NCI-H1092 treated with DMSO at 0.1 percent for 48 hours (cell line): Measurements from ENCODE around the gene KLRF2.

Source experiments
- DNase-seq: peaks from one replicate; lab custom pipeline; 2025; lab: John Stamatoyannopoulos, UW

The KLRF2 gene

DNA sequence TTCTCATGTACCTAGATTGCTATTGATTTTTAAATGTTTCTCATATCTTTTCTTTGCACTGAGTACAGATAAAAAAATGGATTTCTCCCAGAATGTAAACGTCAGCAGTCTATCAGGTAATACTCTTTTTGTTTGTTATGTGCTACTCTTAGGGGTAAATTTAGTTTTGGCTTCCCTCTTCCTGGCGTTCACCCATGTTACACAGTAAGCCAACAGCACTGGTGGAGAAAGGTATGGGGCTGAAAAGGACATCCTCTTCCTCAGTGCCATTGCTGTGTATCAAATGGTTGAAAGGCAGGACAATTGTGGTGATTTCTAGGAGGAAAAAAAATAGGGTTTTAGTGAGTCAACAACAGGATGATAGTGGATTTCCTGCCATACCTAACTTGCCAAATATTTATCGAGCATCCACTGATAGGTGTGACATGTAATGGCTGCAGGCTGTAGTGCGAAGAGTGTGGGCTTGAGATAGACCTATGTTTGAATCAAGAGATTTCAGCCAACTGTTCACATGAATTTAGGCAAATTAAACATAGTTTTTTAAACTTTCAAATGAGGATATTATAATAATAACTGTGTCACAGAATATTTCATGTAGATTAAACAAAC, 7.5 kb downstream of the KLRF2 start:
- DNase-seq: no peak

GRCh38 chr12:9895215-9895971, 14.1 kb downstream of the KLRF2 start:
- DNase-seq: no peak

- DNase-seq: no peak
These were observed 16.2 kb downstream of the KLRF2 start for GRCh38 chr12:9897535-9897934.

DNA sequence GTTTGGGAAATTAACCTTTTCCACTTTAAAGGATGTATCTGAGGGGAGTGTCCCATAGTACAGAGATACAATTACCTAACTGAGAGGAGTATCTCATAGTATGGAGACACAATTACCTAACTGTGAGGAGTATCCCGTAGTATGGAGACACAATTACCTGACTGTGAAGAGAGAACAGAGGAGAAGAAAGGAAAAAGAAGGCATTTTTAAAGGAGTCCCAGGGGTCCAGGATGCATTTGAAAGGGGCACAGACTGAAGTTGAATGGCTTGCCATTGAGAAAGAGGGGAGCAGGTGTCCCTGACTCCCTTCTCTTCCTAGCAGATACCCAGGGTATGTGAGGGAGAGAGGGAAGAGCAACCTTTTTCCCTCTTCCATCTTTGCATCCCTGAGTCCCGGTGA, 17.9 kb downstream of the KLRF2 start:
- DNase-seq: no peak

DNA sequence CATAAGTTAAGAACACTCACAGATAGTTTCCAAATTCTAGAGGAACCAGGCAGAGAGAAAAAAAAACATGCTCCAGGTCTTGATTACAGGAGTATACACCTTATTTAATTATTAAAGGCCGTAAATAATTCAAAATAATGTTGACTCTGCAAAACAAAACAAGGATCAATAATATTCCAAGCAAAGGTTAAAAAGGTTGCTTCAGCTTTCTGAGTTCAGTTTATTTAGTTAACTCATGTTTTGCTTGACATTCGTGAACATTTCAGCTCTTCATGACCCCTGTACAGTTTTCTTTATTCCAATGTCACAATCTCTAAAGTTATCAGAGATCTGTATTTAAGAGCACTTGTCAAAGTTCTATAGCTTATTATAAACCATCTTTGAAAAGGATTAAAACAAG, 19.6 kb downstream of the KLRF2 start:
- DNase-seq: no peak

- no peak for DNase-seq
These were observed 21.4 kb downstream of the KLRF2 start for GRCh38 chr12:9902539-9903228.

GRCh38 chr12:9906873-9907272, 25.6 kb downstream of the KLRF2 start:
- DNase-seq: no peak

GRCh38 chr12:9907769-9908168, 26.5 kb downstream of the KLRF2 start:
- DNase-seq: no peak

GRCh38 chr12:9908350-9908749, 27.1 kb downstream of the KLRF2 start:
- DNase-seq: no peak

GRCh38 chr12:9909724-9910123, 28.4 kb downstream of the KLRF2 start:
- no peak for DNase-seq

DNA sequence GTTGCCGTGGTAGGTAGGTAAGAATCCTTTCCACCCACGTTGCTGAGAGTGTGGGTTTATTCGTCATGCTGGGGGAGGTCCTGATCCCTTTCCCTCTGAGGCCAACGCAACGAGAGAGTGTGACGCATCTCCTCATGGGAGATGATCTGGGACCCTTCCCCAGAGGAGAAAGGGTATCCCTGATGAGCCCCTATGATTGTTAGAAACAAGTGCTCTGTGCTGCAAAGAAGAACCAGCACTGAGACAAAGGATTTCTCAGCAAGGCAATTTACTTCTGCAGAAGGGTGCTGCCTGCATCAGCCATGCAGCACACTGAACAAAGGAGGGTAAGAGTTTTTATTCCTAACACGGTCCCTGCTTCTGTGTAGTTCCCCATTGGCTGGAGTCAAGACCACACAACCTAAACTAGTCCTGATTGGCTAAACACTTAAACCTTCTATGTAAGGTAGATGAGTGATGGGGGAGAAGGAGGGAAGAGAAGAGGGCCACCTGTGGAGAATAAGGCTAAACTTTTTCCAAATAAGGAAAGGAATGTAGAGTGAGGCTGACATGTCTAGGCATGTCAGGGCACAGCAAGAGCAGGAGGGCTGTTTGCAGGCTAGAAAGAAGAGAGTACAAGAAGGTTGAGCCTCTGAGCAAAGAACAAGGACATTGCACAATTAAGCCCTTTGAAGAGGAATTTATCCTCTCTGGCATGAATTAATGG, 29.6 kb downstream of the KLRF2 start:
- DNase-seq: no peak

- DNase-seq: no peak
These were observed 30.4 kb downstream of the KLRF2 start for GRCh38 chr12:9911708-9912107.

GRCh38 chr12:9919443-9919842, 38.2 kb downstream of the KLRF2 start:
- DNase-seq: no peak

DNA sequence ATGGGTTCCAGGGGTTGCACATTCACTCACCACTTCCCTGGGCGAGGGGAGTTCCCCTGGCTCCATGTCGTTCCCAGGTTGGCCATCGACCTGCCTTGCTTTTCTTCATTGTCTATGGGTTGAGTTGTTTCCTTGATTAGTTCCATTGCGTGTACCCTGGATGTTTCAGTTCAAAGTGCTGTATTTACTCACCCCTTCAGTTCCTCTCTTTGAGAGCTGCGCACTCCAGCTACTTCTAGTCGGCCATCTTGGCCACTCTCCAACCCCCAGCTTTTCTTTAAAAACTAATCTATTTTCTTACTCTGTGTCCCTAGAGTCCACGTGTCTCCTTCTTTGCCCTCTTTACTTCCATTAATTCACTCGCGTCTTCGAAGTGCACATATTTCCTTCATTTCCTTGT, 39.2 kb downstream of the KLRF2 start:
- no peak for DNase-seq

GRCh38 chr12:9922429-9922828, 41.1 kb downstream of the KLRF2 start:
- DNase-seq: no peak

DNA sequence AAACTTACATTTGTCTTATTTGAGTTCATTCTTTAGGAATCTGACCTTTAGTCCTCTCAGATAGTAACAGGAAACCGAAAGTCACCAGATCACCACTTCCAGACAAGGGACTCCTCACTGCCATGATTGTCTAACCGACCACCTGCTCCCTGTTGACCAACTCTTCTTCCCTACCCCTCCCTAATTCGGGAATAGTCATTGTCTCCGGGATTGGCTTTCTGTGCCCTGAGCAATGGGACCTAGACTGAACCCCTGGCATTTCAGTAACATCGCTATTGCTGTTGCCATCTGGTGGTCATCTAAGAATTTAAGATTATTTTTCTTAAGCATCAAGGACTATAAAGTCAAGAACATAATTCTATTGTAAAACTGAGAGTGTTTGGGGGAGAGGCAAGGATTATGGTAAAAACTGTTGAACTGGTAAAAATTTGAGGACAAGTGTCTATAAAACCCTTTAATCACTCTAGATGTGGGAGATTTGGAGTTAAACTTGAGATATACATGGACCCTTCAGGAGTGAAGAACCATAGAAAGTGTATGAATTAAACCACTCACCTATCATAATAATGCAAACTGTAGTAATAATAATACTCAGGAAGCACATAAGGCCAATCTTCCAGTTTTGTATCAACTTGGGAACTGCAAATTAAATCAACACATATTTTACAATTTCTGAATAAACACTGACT, 44.6 kb downstream of the KLRF2 start:
- no peak for DNase-seq

DNA sequence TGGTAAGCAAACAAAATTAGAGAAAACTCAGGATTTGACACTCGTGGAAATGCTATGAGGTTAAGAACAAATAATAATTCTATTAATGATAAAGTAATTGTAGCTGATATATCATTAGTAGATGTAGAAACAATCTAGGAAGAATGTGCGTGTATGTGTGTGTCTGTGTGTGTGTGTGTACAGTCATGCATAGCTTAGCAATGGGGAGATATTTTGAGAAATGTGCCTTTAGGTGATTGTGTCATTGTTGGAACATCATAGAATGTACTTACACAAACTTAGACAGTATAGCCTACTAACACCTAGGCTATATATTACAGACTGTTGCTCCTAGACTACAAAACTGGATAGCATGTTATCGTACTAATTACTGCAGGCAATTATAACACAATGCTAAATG, 45.6 kb downstream of the KLRF2 start:
- no peak for DNase-seq

DNA sequence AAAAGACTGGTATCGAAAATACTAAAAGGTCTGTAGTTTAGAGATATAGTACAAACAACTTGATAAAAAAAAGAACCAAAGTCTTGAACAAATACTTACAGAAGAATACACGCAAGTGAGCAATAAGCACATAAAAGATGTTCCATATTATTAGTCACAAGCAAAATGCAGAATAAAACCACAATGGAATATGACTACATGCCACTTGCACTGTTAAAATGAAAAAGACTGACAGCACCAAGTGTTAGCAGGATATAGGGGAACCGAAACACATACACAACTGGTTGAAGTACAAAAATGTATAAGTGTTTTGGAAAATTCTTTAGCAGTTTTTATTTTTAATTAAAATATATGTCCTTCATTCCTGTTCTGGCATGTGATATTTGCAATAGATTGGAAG, 47.3 kb downstream of the KLRF2 start:
- DNase-seq: no peak

DNA sequence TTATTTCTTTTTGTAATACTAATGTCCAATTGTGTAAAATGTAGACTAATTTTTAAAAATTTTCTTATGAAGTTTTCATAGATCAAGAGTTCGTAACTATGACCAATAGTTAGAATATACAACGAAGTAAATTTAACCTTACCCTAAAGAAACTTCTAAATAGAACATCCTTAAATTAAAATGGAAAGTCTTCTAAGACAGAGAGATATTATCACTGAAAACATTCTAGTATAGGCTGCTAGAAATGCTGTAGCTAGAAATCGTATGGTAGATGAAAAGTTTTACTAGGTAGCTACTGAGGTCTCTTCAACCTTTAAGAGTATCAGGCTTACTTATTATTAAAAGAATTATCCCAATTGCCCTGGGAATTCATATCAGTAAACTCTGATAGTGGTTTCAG, 50.0 kb downstream of the KLRF2 start:
- DNase-seq: no peak

GRCh38 chr12:9932270-9932669, 51.0 kb downstream of the KLRF2 start, which contains the start of gene CLEC2A:
CLEC2A (minus strand) TSS chr12:9932370; CDS start chr12:9932329, 41 bp downstream.
- no peak for DNase-seq

- DNase-seq: no peak
These were observed 52.7 kb downstream of the KLRF2 start for GRCh38 chr12:9933958-9934357.

GRCh38 chr12:9935026-9935425, 53.7 kb downstream of the KLRF2 start:
- DNase-seq: no peak
